Prostate gland (tissue), 2 donors: ENCODE measurements around the gene RAD51B. TPM values are rescaled to one million over a fixed set of nuclear protein-coding genes. Genes with fewer than 3 reads are reported as not detected.
A peak's percentile ranks its signal among the peaks of the same experiment; 100 is the strongest.

Experiments used
- DNase-seq: peaks from one replicate; pipeline ENCODE4 v3.0.0-alpha.2; 2019; ENCODE audit warnings: low spot score
- H3K27ac ChIP-seq, 2 donors: fragments of 200-600 bp; sonication (generic); 2 replicates each; pipeline ENCODE4 v1.5.1; 2017 to 2019
- H3K27me3 ChIP-seq: fragments of 200-600 bp; sonication (generic); replicated peaks from 2 replicates; pipeline ENCODE4 v1.5.1; 2019; ENCODE audit not compliant: insufficient read depth
- H3K36me3 ChIP-seq, 2 donors: fragments of 200-600 bp; sonication (generic); 1 replicate in 1 of 2; 2 replicates in 1 of 2; pipeline versions ENCODE4 v1.5.1 to v1.8.1; 2017 to 2019
- H3K4me1 ChIP-seq: fragments of 200-600 bp; sonication (generic); replicated peaks from 2 replicates; pipeline ENCODE4 v1.5.1; 2019
- H3K4me3 ChIP-seq, 2 donors: fragments of 200-600 bp; sonication (generic); 2 replicates each; pipeline ENCODE4 v1.5.1; 2017 to 2019
- H3K9me3 ChIP-seq: fragments of 200-600 bp; sonication (generic); 2 replicates; pipeline ENCODE4 v1.5.1; 2017
- POLR2A ChIP-seq: fragments of 450-650 bp; IDR thresholded peaks from one replicate; pipeline ENCODE4 v1.6.1; 2016; ENCODE audit warnings: antibody characterized with exemption, mild to moderate bottlenecking
- POLR2AphosphoS5 ChIP-seq: sonication (generic); formaldehyde crosslinking; IDR thresholded peaks from one replicate; pipeline ENCODE4 v1.6.1; 2017; ENCODE audit warnings: antibody characterized with exemption
- WGBS: methylation state at CpG from one replicate; pipeline ENCODE4 v1.1.5; 2018; 5-methylcytosine and 5-hydroxymethylcytosine counted together
- intact Hi-C: fragments of 100-400 bp; cut with DNase I; formaldehyde crosslinking; loops from one replicate; pipeline ENCODE4 v1.14.2; 2022
- total RNA-seq, 2 donors: library from RNA; depleted of rRNA; stranded (reverse); fragments of >200 nt; gene quantifications; one replicate each; pipeline ENCODE4 v1.1.0, GENCODE V29; 2016
- TF ChIP-seq, protein P1 (sequence below), 4 experiments: fragments of 200-600 bp in 2 of 4; fragments of 450-650 bp in 2 of 4; sonication (generic) in 2 of 4; IDR thresholded peaks; 1 replicate in 3 of 4; 2 replicates in 1 of 4; pipeline ENCODE4 v1.5.1; 2016 to 2019; ENCODE audit warnings: antibody characterized with exemption in 4 of 4, mild to moderate bottlenecking in 2 of 4, moderate library complexity in 2 of 4

The RAD51B gene
- total RNA-seq, 2 donors from 2014 or later = 14.9 to 35.8 TPM

DNA sequence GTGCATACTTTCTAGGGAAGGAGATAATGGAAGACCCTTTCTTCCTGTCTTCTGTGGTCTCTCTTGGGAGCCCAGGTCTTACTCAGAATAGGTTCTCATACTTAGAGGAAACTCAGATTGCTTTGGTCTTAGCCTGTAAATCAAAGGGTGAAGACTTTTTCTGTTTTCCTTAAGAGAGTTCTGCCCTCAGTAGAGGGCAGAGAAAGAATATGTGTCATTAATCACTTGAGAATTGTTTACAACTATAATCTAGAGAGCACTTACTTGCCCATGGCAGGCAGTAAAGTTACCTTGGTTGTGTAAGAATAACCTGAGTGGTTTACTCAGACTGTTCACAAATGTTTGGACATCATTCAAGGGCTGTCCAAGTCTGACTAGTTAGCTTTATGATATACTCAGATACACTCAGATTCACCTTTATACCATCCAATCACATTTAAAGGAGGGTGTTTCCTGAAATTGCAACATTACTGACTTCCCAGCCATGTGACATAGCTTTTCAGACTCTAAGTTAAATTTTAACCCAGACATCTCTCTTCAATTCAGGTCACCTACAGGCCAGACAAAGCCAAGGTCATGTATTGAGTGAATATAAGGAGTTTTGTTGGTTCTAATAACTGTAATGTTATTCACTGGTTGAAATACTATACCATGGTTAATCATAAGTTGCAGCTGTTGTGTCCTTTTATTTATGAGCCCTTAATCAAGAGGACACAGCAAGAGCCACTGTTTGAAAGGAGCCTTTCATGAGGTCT lies 372.2 kb downstream of the RAD51B start:
- peak; percentile 71 for DNase-seq
- no peak overlapping the region for H3K4me3 ChIP-seq
- H3K4me1 ChIP-seq = no peaks in the 10 kb centered on the region
- peak overlapping the region; percentile 39 to 40 for H3K27ac ChIP-seq
- no peaks in the 10 kb centered on the region for H3K9me3 ChIP-seq
- TF ChIP-seq POLR2AphosphoS5 (peak; percentile 89), POLR2A (no peak)
- TF ChIP-seq, protein P1, sequence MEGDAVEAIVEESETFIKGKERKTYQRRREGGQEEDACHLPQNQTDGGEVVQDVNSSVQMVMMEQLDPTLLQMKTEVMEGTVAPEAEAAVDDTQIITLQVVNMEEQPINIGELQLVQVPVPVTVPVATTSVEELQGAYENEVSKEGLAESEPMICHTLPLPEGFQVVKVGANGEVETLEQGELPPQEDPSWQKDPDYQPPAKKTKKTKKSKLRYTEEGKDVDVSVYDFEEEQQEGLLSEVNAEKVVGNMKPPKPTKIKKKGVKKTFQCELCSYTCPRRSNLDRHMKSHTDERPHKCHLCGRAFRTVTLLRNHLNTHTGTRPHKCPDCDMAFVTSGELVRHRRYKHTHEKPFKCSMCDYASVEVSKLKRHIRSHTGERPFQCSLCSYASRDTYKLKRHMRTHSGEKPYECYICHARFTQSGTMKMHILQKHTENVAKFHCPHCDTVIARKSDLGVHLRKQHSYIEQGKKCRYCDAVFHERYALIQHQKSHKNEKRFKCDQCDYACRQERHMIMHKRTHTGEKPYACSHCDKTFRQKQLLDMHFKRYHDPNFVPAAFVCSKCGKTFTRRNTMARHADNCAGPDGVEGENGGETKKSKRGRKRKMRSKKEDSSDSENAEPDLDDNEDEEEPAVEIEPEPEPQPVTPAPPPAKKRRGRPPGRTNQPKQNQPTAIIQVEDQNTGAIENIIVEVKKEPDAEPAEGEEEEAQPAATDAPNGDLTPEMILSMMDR (IDR thresholded peaks at IDR 0.05) = peak in 2 of 4 experiments; percentile 21 to 33
- no peaks in the 10 kb centered on the region for H3K27me3 ChIP-seq
- no peaks in the 10 kb centered on the region for H3K36me3 ChIP-seq
- intact Hi-C loops = loop anchor here (5.0 kb wide), 1 partner anchor 89 kb away; no protein-coding TSS in a partner anchor

- WGBS = 93% methylated on average over 2 of the region's 2 CpGs
- no peaks in the 10 kb centered on the region for H3K36me3 ChIP-seq
- no peaks in the 10 kb centered on the region for H3K9me3 ChIP-seq
- DNase-seq = no peak
- no peak overlapping the region for H3K4me3 ChIP-seq
- no peak for TF ChIP-seq POLR2AphosphoS5
- TF ChIP-seq POLR2A = no peak
- TF ChIP-seq, protein P1 (IDR thresholded peaks at IDR 0.05) = no peak
- H3K4me1 ChIP-seq = no peaks in the 10 kb centered on the region
- no peaks in the 10 kb centered on the region for H3K27me3 ChIP-seq
- H3K27ac ChIP-seq = peak overlapping the region; percentile 39 to 40
- intact Hi-C loops = loop anchor here (5.0 kb wide), 1 partner anchor 91 kb away; no protein-coding TSS in a partner anchor
These were observed 373.4 kb downstream of the RAD51B start for GRCh38 chr14:68192935-68193334.

DNA sequence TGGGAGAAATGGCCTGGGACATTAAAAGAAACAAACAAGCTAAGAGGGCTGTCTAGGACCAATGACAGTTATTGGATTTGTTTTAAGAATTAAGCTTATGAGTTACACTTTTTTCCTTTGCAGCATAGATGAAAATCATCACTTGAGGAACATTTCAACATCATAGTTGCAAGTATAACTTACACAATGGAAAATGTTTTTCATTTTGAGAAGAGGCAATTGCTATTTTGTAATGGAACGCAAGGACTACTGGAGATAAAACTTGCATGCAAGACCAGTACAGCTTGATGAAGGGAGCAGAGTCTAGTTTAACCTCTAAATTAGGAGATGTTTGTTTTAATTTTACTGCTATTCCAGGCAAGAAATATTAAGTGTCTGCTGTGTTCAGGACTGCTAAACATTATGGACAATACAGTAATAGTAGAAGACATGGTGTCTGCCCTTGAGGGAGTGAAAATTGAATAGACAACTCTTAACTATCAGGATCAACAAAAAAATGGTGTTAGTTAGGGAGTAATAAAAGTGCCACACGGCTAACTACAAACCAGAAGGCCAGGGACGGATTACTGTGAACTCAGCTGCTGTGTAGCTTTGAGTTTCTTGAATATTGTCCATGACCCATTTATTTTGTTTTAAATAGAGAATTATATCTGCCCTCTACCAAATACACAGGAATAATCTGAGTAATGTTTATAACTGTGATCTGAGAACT lies 374.5 kb downstream of the RAD51B start:
- H3K9me3 ChIP-seq = no peaks in the 10 kb centered on the region
- H3K4me1 ChIP-seq = no peaks in the 10 kb centered on the region
- no peak overlapping the region for H3K4me3 ChIP-seq
- TF ChIP-seq, protein P1 (IDR thresholded peaks at IDR 0.05) = no peak
- TF ChIP-seq POLR2AphosphoS5 (no peak), POLR2A (no peak)
- DNase-seq = no peak
- intact Hi-C loops = loop anchor here (2.0 to 5.0 kb wide), 2 partner anchors 49 to 92 kb away; no protein-coding TSS in a partner anchor
- no peaks in the 10 kb centered on the region for H3K36me3 ChIP-seq
- no peaks in the 10 kb centered on the region for H3K27me3 ChIP-seq
- 51% methylated on average over 3 of the region's 3 CpGs for WGBS
- H3K27ac ChIP-seq = peak overlapping the region; percentile 39 to 40

DNA sequence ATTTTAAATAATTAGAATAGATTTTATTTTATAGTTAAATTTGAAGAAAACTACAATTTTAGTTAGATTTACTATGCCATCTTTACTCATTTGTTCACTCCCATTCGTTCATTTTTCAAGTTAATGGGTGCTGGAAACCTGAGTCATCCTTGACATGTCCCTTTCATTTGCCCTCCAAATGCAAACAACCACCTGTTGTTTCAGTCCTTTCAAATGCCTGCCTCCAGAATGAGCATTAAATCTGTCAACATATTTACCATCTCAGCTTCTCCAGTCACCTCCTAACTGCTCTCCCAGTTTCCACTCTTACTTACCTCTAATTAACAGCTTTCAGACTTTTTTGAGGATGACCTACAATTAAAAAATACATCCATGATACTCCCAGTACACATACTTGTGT lies 375.5 kb downstream of the RAD51B start:
- Histone ChIP-seq H3K9me3 (no peaks in the 10 kb centered on the region), H3K36me3 (no peaks in the 10 kb centered on the region), H3K4me3 (no peak overlapping the region), H3K27me3 (no peaks in the 10 kb centered on the region), H3K27ac (no peak overlapping the region), H3K4me1 (no peaks in the 10 kb centered on the region)
- intact Hi-C loops = loop anchor here (2.0 kb wide), 1 partner anchor 50 kb away; no protein-coding TSS in a partner anchor
- TF ChIP-seq, protein P1 (IDR thresholded peaks at IDR 0.05) = no peak
- TF ChIP-seq POLR2AphosphoS5 = no peak
- no peak for TF ChIP-seq POLR2A
- no peak for DNase-seq
- 12% methylated on average over 1 of the region's 1 CpG for WGBS
